Neural progenitor cell (in vitro differentiated cells): ENCODE data around the gene LRRC27.

Source experiments
- EZH2 ChIP-seq: fragments of 200-600 bp; sonication (generic); IDR thresholded peaks from 2 replicates; pipeline ENCODE4 v1.6.1; 2017; ENCODE audit warnings: antibody characterized with exemption, mild to moderate bottlenecking, moderate library complexity
- TF ChIP-seq, protein P1 (sequence below): fragments of 200-600 bp; sonication (generic); IDR thresholded peaks from 2 replicates; pipeline ENCODE4 v1.5.1; 2017; ENCODE audit warnings: antibody characterized with exemption, mild to moderate bottlenecking

- TF ChIP-seq, protein P1, sequence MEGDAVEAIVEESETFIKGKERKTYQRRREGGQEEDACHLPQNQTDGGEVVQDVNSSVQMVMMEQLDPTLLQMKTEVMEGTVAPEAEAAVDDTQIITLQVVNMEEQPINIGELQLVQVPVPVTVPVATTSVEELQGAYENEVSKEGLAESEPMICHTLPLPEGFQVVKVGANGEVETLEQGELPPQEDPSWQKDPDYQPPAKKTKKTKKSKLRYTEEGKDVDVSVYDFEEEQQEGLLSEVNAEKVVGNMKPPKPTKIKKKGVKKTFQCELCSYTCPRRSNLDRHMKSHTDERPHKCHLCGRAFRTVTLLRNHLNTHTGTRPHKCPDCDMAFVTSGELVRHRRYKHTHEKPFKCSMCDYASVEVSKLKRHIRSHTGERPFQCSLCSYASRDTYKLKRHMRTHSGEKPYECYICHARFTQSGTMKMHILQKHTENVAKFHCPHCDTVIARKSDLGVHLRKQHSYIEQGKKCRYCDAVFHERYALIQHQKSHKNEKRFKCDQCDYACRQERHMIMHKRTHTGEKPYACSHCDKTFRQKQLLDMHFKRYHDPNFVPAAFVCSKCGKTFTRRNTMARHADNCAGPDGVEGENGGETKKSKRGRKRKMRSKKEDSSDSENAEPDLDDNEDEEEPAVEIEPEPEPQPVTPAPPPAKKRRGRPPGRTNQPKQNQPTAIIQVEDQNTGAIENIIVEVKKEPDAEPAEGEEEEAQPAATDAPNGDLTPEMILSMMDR, result peak; percentile 39
- TF ChIP-seq EZH2, result no peak
These were observed 73.0 kb downstream of the LRRC27 start for GRCh38 chr10:132404911-132405462.
